ENCODE data around the gene SH2D1A. TPM values are rescaled to one million over a fixed set of nuclear protein-coding genes. Genes with fewer than 3 reads are reported as not detected.
"Not testable (repeated sequence)": the region's sequence is repeated elsewhere in the genome, so short reads cannot be mapped to it uniquely, and the experiment has no call there.

Gene SH2D1A
- total RNA-seq (under 1 TPM; 0.62 to 0.78 TPM), polyA plus RNA-seq (1 to 10 TPM in 1 of 2 donors, under 1 TPM in 1; 0.51 to 2.8 TPM)
- long read RNA-seq, donor 1: 0 reads
- long read RNA-seq, donor 2, partial matches to known transcripts: 0 of 1 reads
- long read RNA-seq, donor 2, other reads (novel, unspliced or antisense): 0 of 1 reads

DNA sequence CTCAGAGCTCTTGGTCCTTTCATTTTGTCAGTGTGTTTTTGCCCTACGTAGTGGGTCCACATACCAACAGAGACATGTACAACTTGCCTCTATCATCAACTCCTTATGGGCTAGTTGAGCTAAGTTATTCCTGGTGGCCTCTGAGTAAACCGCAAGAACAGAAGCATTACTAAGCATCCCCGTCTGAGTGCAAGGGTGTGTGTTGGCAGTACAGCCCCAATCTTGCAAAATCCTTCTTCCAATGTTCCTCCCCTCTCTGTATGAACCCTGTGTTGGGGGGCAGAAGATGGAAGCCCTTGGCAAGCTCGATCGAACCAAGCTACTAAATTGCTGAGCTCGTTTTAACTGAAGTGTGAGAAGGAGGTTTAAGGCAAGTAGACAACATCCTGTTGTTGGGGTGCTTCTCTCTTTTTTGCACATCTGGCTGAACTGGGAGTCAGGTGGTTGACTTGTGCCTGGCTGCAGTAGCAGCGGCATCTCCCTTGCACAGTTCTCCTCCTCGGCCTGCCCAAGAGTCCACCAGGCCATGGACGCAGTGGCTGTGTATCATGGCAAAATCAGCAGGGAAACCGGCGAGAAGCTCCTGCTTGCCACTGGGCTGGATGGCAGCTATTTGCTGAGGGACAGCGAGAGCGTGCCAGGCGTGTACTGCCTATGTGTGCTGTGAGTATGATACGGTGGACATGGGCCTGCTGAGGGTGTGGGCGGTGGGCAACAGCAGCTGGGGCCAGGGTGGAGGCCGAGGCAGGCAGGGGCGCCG lies at the start of gene SH2D1A:
TSS of gene SH2D1A (plus strand) at position 447 of the 760 bp plus-strand sequence. CDS start at position 527, 80 bp downstream.
- H3K9me3 ChIP-seq (ENCODE audit: control insufficient read depth, low read length): no peaks in the 10 kb centered on the region
- no peaks in the 10 kb centered on the region for H3K4me1 ChIP-seq (ENCODE audit: control insufficient read depth in 1 of 2, insufficient read depth in 2 of 2, low read length in 2 of 2)
- no peak within 1 kb of the TSS for H3K27ac ChIP-seq (ENCODE audit: low read depth in 1 of 2, low read length in 2 of 2)
- H3K4me3 ChIP-seq (ENCODE audit: low read length in 2 of 2): no peak within 1 kb of the TSS
- 82 to 94% methylated on average over 19 of the region's 19 CpGs for WGBS, 2 donors
- DNase-seq (no peak), ATAC-seq (ENCODE audit: low FRiP score) (no peak)
- intact Hi-C loops (cut with DNase I): no loop called here
- H3K36me3 ChIP-seq (ENCODE audit: control insufficient read depth in 1 of 2, insufficient read depth in 2 of 2, low read length in 1 of 2): no peaks in the 10 kb centered on the region
- H3K27me3 ChIP-seq (ENCODE audit: control insufficient read depth in 1 of 2, insufficient read depth in 2 of 2, low read length in 1 of 2): no peaks in the 10 kb centered on the region

DNA sequence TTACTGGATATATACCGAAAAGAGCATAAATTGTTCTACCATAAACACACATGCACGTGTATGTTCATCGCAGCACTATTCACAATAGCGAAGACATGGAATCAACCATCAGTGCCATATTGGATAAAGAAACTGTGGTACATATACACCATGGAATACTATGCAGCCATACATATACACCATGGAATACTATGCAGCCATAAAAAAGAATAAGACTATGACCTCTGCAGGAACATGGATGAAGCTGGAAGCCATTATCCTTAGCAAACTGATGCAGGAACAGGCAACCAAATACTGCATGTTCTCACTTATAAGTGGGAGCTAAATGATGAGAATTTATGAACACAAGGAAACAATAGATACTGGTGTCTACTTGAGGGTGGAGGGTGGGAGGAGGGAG lies 47.0 kb upstream of the SH2D1A start:
- H3K27ac ChIP-seq (ENCODE audit: low read depth in 1 of 2, low read length in 2 of 2); H3K9me3 ChIP-seq (ENCODE audit: control insufficient read depth, low read length); DNase-seq; H3K27me3 ChIP-seq (ENCODE audit: control insufficient read depth in 1 of 2, insufficient read depth in 2 of 2, low read length in 1 of 2); H3K4me1 ChIP-seq (ENCODE audit: control insufficient read depth in 1 of 2, insufficient read depth in 2 of 2, low read length in 2 of 2); H3K36me3 ChIP-seq (ENCODE audit: control insufficient read depth in 1 of 2, insufficient read depth in 2 of 2, low read length in 1 of 2); H3K4me3 ChIP-seq (ENCODE audit: low read length in 2 of 2); intact Hi-C loops (cut with DNase I); ATAC-seq (ENCODE audit: low FRiP score): not testable (repeated sequence)
- 88 to 97% methylated on average over 4 of the region's 4 CpGs for WGBS, 2 donors

DNA sequence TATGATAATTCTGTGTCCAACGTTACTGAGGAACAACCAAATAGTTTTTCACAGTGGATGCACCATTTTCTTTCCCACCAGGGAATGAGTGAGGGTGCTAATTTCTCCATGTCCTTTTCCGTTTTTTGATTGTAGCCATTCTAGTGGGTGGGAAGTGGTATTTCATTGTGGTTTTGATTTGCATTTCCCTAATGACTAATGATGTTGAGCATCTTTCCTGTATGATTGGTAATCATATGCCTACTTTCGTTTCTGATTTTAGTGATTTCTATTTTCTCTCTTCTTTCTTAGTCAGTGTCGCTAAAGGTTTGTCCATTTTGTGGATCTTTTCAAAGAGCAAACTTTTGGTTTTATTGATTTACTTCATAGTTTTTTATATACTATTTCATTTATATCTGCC lies 46.0 kb upstream of the SH2D1A start:
- H3K4me3 ChIP-seq (ENCODE audit: low read length in 2 of 2): no peak overlapping the region
- intact Hi-C loops (cut with DNase I): no loop called here
- no peaks in the 10 kb centered on the region for H3K27me3 ChIP-seq (ENCODE audit: control insufficient read depth in 1 of 2, insufficient read depth in 2 of 2, low read length in 1 of 2)
- DNase-seq (no peak), ATAC-seq (ENCODE audit: low FRiP score) (no peak)
- H3K4me1 ChIP-seq (ENCODE audit: control insufficient read depth in 1 of 2, insufficient read depth in 2 of 2, low read length in 2 of 2): no peaks in the 10 kb centered on the region
- H3K9me3 ChIP-seq (ENCODE audit: control insufficient read depth, low read length): no peaks in the 10 kb centered on the region
- H3K27ac ChIP-seq (ENCODE audit: low read depth in 1 of 2, low read length in 2 of 2): no peak overlapping the region
- H3K36me3 ChIP-seq (ENCODE audit: control insufficient read depth in 1 of 2, insufficient read depth in 2 of 2, low read length in 1 of 2): no peaks in the 10 kb centered on the region
- WGBS, 2 donors: 70 to 87% methylated on average over 4 of the region's 4 CpGs

DNA sequence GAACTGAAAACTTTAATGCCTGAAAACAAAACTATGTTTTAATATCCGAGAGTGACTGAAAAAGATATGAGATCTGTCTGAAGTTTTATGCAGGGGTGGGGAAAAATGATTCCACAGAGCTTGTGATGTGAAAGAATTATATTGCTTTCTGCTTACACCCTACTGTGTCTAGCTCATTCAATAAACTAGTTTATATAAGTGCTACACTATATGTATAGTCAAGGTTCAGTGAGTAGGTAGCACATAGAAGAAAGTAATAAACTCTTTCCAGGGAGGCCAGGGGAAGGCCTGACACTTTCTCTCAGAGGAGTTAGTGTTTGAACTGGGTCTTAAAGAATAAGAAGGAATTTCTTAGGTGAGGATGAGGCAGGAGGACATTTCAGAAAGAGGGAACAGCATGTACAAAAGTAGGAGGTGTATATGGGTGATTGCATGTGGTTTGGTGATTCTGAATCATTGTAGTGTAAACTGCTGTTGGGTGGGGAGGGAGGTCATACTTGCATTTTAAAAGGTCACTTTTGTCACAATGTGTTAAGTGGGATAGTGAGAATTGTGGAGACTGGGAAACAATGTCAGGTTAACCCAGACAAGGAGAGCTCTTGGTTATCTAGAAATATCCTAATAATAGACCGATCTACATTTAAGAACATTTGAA lies 39.0 kb upstream of the SH2D1A start:
- ATAC-seq (ENCODE audit: low FRiP score) (no peak), DNase-seq (no peak)
- Histone ChIP-seq H3K36me3 (ENCODE audit: control insufficient read depth in 1 of 2, insufficient read depth in 2 of 2, low read length in 1 of 2) (no peaks in the 10 kb centered on the region), H3K4me3 (ENCODE audit: low read length in 2 of 2) (no peak overlapping the region), H3K27me3 (ENCODE audit: control insufficient read depth in 1 of 2, insufficient read depth in 2 of 2, low read length in 1 of 2) (no peaks in the 10 kb centered on the region), H3K9me3 (ENCODE audit: control insufficient read depth, low read length) (no peaks in the 10 kb centered on the region), H3K27ac (ENCODE audit: low read depth in 1 of 2, low read length in 2 of 2) (no peak overlapping the region), H3K4me1 (ENCODE audit: control insufficient read depth in 1 of 2, insufficient read depth in 2 of 2, low read length in 2 of 2) (no peaks in the 10 kb centered on the region)
- intact Hi-C loops (cut with DNase I): no loop called here
- 39 to 53% methylated on average over 2 of the region's 2 CpGs for WGBS, 2 donors

DNA sequence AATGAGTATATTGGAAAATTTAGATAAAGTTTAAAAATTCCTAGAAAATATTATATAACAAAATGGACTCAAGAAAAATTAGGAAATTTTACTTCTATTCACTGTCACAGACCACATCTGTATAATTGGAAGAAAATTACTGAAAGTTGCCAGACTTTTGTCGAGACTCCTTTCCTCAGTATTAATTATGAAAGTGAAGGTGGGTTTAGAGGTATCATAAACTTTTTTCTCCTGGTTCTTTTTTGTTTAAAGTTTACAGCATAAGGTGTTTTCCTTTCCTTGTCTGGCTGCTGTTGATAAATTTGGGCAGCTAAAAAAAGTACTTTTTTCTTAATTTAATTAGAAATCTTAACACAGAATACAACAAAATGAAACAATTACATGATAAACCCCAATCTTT lies 20.6 kb upstream of the SH2D1A start:
- no peaks in the 10 kb centered on the region for H3K4me1 ChIP-seq (ENCODE audit: control insufficient read depth in 1 of 2, insufficient read depth in 2 of 2, low read length in 2 of 2)
- ATAC-seq (ENCODE audit: low FRiP score): no peak
- WGBS, 2 donors: 81 to 86% methylated on average over 1 of the region's 1 CpG
- no peaks in the 10 kb centered on the region for H3K27me3 ChIP-seq (ENCODE audit: control insufficient read depth in 1 of 2, insufficient read depth in 2 of 2, low read length in 1 of 2)
- H3K9me3 ChIP-seq (ENCODE audit: control insufficient read depth, low read length): no peaks in the 10 kb centered on the region
- H3K4me3 ChIP-seq (ENCODE audit: low read length in 2 of 2): no peak overlapping the region
- intact Hi-C loops (cut with DNase I): no loop called here
- DNase-seq: no peak
- no peaks in the 10 kb centered on the region for H3K36me3 ChIP-seq (ENCODE audit: control insufficient read depth in 1 of 2, insufficient read depth in 2 of 2, low read length in 1 of 2)
- no peak overlapping the region for H3K27ac ChIP-seq (ENCODE audit: low read depth in 1 of 2, low read length in 2 of 2)

DNA sequence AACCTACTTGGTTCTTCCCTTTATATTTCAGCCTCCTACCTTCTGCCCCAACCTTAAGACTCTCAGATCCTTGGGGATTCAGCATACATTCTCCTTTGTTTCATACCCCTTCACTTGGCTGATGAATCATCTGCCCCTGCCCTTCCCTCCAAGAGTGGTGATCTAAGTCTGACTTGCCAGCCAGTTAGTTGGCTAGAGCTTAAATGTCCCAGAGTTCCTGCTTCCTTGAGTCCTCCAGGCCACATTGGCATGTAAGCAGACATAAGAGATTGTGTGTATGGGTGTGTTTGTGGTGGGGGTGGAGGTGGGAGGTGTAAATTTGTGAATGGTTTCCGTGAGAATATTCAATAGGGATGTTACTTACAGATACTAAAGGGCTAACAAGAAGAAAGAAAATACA lies 17.6 kb upstream of the SH2D1A start:
- no peaks in the 10 kb centered on the region for H3K4me1 ChIP-seq (ENCODE audit: control insufficient read depth in 1 of 2, insufficient read depth in 2 of 2, low read length in 2 of 2)
- WGBS, 2 donors: 75 to 91% methylated on average over 1 of the region's 1 CpG
- no peaks in the 10 kb centered on the region for H3K27me3 ChIP-seq (ENCODE audit: control insufficient read depth in 1 of 2, insufficient read depth in 2 of 2, low read length in 1 of 2)
- no peak overlapping the region for H3K4me3 ChIP-seq (ENCODE audit: low read length in 2 of 2)
- DNase-seq: no peak
- no peaks in the 10 kb centered on the region for H3K9me3 ChIP-seq (ENCODE audit: control insufficient read depth, low read length)
- H3K27ac ChIP-seq (ENCODE audit: low read depth in 1 of 2, low read length in 2 of 2): no peak overlapping the region
- intact Hi-C loops (cut with DNase I): no loop called here
- H3K36me3 ChIP-seq (ENCODE audit: control insufficient read depth in 1 of 2, insufficient read depth in 2 of 2, low read length in 1 of 2): no peaks in the 10 kb centered on the region
- no peak for ATAC-seq (ENCODE audit: low FRiP score)

DNA sequence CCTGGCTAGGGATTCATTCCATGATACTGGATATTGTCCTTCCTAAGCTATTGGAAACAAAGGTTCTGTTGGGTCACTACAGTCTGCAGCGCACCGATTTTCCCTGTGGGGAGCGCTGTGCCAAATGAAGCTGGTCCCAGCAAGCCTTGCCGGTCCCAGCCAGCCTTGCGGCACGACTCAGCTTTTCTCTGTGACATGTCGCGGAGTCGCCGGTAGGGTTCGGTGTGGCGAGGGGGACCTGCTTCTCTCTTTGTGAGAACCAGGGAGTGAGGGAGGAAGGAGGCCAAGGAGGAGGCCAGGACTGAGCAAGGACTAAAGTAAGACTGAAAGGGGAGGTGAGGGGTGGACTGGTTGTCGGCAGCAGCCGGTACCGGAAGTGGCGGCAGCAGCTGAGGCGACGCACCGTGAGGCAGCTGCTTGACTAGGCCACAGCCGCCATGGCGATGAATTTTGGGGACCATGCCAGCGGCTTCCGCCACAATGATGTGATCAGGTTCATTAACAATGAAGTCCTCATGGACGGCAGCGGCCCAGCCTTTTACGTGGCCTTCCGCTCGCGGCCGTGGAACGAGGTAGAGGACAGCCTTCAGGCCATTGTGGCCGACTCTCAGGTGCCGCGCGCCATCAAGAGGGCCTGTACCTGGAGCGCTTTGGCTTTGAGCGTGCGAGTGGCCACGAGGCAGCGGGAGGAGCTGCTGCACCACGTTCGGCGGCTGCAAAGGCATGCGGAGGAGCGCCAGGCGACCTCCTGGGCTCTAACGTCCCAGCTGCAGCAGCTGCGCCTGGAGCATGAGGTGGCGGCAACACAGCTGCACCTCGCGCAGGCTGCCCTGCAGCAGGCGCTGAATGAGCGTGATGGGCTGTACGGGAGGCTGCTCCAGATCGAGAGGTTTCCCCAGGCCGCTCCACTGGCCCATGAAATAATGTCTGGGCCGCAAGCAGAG lies 13.6 kb upstream of the SH2D1A start, which contains the start of gene TEX13D:
TSS of gene TEX13D (plus strand) at position 180 of the 944 bp plus-strand sequence. CDS start at position 438, 258 bp downstream.
- ATAC-seq (ENCODE audit: low FRiP score) (no peak), DNase-seq (peak in 1 of 2 donors; percentile 69)
- no peak within 1 kb of the TSS for H3K4me3 ChIP-seq (ENCODE audit: low read length in 2 of 2)
- H3K27me3 ChIP-seq (ENCODE audit: control insufficient read depth in 1 of 2, insufficient read depth in 2 of 2, low read length in 1 of 2): no peaks in the 10 kb centered on the region
- H3K27ac ChIP-seq (ENCODE audit: low read depth in 1 of 2, low read length in 2 of 2): no peak within 1 kb of the TSS
- WGBS, 2 donors: 87 to 97% methylated on average over 57 of the region's 57 CpGs
- intact Hi-C loops (cut with DNase I): no loop called here
- no peaks in the 10 kb centered on the region for H3K4me1 ChIP-seq (ENCODE audit: control insufficient read depth in 1 of 2, insufficient read depth in 2 of 2, low read length in 2 of 2)
- H3K36me3 ChIP-seq (ENCODE audit: control insufficient read depth in 1 of 2, insufficient read depth in 2 of 2, low read length in 1 of 2): no peaks in the 10 kb centered on the region
- no peaks in the 10 kb centered on the region for H3K9me3 ChIP-seq (ENCODE audit: control insufficient read depth, low read length)

DNA sequence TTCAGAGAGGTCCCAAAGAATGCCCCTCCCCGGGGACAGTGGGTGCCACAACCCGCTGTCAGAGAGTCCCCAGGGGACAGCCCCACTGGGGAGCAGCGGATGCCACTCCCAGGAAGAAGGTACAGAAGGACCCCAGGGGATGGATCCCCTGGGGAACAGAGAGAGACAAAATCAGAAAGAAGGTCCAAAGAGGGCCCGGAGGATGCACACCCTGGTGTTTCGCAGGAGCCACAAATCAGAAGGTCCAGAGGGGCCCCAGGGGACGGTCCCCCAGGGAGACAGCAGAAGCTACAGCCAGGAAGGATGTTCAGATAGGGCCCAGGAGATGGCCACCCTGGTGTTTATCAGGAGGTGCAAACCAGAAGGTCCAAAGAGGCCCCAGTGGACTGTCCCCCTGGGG lies 12.5 kb upstream of the SH2D1A start:
- intact Hi-C loops (cut with DNase I): no loop called here
- H3K27ac ChIP-seq (ENCODE audit: low read depth in 1 of 2, low read length in 2 of 2): no peak overlapping the region
- WGBS, 2 donors: 76 to 96% methylated on average over 6 of the region's 6 CpGs
- no peak for ATAC-seq (ENCODE audit: low FRiP score)
- H3K36me3 ChIP-seq (ENCODE audit: control insufficient read depth in 1 of 2, insufficient read depth in 2 of 2, low read length in 1 of 2): no peaks in the 10 kb centered on the region
- no peaks in the 10 kb centered on the region for H3K9me3 ChIP-seq (ENCODE audit: control insufficient read depth, low read length)
- no peaks in the 10 kb centered on the region for H3K27me3 ChIP-seq (ENCODE audit: control insufficient read depth in 1 of 2, insufficient read depth in 2 of 2, low read length in 1 of 2)
- no peak for DNase-seq
- H3K4me3 ChIP-seq (ENCODE audit: low read length in 2 of 2): no peak overlapping the region
- H3K4me1 ChIP-seq (ENCODE audit: control insufficient read depth in 1 of 2, insufficient read depth in 2 of 2, low read length in 2 of 2): no peaks in the 10 kb centered on the region

Measured in aorta (tissue), 5 donors.